Right lobe of liver (tissue), 6 donors: ENCODE results near the gene FBXO10. TPM values are rescaled to one million over a fixed set of nuclear protein-coding genes. Genes with fewer than 3 reads are reported as not detected.

Experiments
- ATAC-seq, 4 donors: fragments of 200-7000 bp; cut with Tn5 transposase; one replicate each; pipeline ENCODE4 v1.9.1; 2020; ENCODE audit warnings: mild to moderate bottlenecking in 4 of 4, moderate library complexity in 4 of 4
- DNase-seq, 3 donors: peaks; one replicate each; pipeline ENCODE4 v3.0.0-alpha.2; 2020
- H3K27ac ChIP-seq, 3 donors: fragments of 200-600 bp; one replicate each; pipeline ENCODE4 v1.8.0; 2022
- H3K27me3 ChIP-seq, 2 donors: fragments of 200-600 bp; one replicate each; pipeline ENCODE4 v1.8.0; 2022
- H3K36me3 ChIP-seq, 4 donors: fragments of 200-600 bp; sonication (generic) in 1 of 4; one replicate each; pipeline versions ENCODE4 v1.5.1 to v1.8.0; 2017 to 2022; ENCODE audit warnings: control low read depth in 1 of 4
- H3K4me1 ChIP-seq, 4 donors: fragments of 200-600 bp; sonication (generic) in 1 of 4; one replicate each; pipeline versions ENCODE4 v1.5.1 to v1.8.0; 2017 to 2022; ENCODE audit warnings: control low read depth in 1 of 4
- H3K4me3 ChIP-seq, 3 donors: fragments of 200-600 bp; one replicate each; pipeline ENCODE4 v1.8.0; 2022
- H3K9me3 ChIP-seq, 4 donors: fragments of 200-600 bp; sonication (generic) in 1 of 4; one replicate each; pipeline versions ENCODE4 v1.5.1 to v1.8.0; 2017 to 2022; ENCODE audit warnings: control low read depth in 1 of 4
- POLR2A ChIP-seq: fragments of 450-650 bp; IDR thresholded peaks from one replicate; pipeline ENCODE4 v1.6.1; 2017; ENCODE audit warnings: antibody characterized with exemption, mild to moderate bottlenecking
- WGBS: methylation state at CpG from one replicate; pipeline ENCODE4 v1.1.6; 2018; ENCODE audit warnings: low coverage, low lambda C conversion rate; ENCODE audit not compliant: insufficient coverage; ENCODE audit errors: missing lambda C conversion rate; 5-methylcytosine and 5-hydroxymethylcytosine counted together
- intact Hi-C, 2 donors: fragments of 100-400 bp; cut with DNase I; formaldehyde crosslinking; loops; one replicate each; pipeline versions ENCODE4 v1.11.2 to v1.14.1; 2022
- total RNA-seq, 6 experiments: library from RNA; depleted of rRNA in 2 of 6; stranded (reverse); fragments of >200 nt in 2 of 6; fragmentation: NEBNext Ultra II Directional in 3 of 6; extraction: Animal tissue kit (Norgen Biotek cat#: 25700) in 3 of 6; gene quantifications; one replicate each; pipeline versions ENCODE4 v1.1.0 to v1.2.4, GENCODE V29; 2016 to 2023
- TF ChIP-seq, protein P1 (sequence below), 4 donors: fragments of 200-600 bp in 3 of 4; fragments of 450-650 bp in 1 of 4; IDR thresholded peaks; one replicate each; pipeline versions ENCODE4 v1.5.1 to v1.8.0; 2016 to 2022; ENCODE audit warnings: antibody characterized with exemption in 4 of 4, mild to moderate bottlenecking in 2 of 4
- donor health status: DM: no; HTN: yes; CAD: no.
- donor health status: DM: no; HTN: no; CAD: no.
- donor health status: DM: no; HTN: no; CAD: no.
- donor health status: DM: no; HTN: yes; CAD: no.
- donor health status: DM: no; HTN: yes; CAD: no.

The FBXO10 gene
- total RNA-seq, 6 experiments from 2014 or later: 2.5 to 5.9 (median 4.0) TPM

DNA sequence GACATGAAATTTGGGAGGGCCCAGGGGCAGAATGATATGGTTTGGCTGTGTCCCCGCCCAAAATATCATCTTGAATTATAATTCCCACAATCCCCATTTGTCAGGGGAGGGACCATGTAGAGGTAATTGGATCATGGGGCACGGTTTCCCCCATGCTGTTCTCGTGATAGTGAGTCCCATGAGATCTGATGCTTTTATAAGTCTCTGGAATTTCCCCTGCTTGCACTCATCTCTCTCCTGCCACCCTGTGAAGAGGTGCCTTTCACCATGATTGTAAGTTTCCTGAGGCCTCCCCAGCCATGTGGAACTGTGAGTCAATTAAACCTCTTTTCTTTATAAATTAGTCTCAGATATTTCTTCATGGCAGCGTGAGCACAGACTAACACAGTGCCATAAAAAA, 11.3 kb downstream of the FBXO10 start:
- no peak overlapping the region for H3K27ac ChIP-seq
- no peak for DNase-seq
- intact Hi-C loops: no loop called here
- no peaks in the 10 kb centered on the region for H3K27me3 ChIP-seq
- H3K9me3 ChIP-seq: no peaks in the 10 kb centered on the region
- no peak for ATAC-seq
- H3K4me3 ChIP-seq: no peak overlapping the region
- H3K36me3 ChIP-seq: no peaks in the 10 kb centered on the region
- H3K4me1 ChIP-seq: no peaks in the 10 kb centered on the region
- no peak for TF ChIP-seq POLR2A
- TF ChIP-seq, protein P1, sequence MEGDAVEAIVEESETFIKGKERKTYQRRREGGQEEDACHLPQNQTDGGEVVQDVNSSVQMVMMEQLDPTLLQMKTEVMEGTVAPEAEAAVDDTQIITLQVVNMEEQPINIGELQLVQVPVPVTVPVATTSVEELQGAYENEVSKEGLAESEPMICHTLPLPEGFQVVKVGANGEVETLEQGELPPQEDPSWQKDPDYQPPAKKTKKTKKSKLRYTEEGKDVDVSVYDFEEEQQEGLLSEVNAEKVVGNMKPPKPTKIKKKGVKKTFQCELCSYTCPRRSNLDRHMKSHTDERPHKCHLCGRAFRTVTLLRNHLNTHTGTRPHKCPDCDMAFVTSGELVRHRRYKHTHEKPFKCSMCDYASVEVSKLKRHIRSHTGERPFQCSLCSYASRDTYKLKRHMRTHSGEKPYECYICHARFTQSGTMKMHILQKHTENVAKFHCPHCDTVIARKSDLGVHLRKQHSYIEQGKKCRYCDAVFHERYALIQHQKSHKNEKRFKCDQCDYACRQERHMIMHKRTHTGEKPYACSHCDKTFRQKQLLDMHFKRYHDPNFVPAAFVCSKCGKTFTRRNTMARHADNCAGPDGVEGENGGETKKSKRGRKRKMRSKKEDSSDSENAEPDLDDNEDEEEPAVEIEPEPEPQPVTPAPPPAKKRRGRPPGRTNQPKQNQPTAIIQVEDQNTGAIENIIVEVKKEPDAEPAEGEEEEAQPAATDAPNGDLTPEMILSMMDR (IDR thresholded peaks at IDR 0.05): no peak
- 96% methylated on average over 4 of the region's 4 CpGs for WGBS

DNA sequence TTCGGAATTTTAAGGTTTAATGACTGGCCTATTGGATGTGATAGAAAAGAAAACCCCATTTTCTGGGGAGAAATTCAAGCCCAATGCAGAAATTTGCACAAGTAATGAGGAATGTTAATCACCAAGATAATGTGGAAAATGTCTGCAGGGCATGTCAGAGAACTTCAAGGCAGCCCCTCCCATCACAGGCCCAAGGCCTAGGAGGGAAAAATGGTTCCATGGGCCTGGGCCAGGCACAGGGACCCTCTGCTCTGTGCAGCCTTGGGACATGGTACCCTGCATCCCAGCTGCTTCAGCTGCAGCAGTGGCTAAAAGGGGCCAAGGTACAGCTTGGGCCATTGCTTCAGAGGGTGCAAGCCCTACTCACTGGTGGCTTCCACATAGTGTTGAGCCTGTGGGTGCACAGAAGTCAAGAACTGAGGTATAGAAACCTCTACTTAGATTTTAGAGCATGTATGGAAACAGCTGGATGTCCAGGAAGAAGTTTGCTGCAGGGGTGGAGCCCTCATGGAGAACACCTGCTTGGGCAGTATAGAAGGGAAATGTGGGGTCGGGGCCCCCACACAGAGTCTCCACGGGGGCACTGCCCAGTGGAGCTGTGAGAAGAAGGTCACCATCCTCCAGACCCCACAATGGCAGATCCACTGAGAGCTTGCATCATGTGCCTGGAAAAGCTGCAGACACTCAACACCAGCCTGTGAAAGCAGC, 12.2 kb downstream of the FBXO10 start:
- no peak overlapping the region for H3K4me3 ChIP-seq
- intact Hi-C loops: no loop called here
- 73% methylated on average over 1 of the region's 3 CpGs for WGBS

DNA sequence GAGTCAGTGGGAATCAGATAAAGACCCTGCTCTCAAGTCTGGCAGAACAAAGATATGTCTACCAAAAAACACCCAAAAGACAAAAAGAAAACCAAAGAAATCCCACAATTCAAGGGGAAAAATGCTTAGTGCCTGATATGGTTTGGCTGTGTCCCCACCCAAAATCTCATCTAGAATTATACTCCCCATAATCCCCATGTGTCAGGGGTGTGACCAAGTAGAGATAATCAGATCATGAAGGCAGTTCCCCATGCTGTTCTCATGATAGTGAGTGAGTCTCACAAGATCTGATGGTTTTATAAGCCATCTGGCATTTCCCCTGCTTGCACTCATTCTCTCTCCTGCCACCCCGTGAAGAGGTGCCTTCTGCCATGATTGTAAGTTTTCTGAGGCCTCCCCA, 13.4 kb downstream of the FBXO10 start:
- intact Hi-C loops: no loop called here
- TF ChIP-seq POLR2A: no peak
- TF ChIP-seq, protein P1 (IDR thresholded peaks at IDR 0.05): no peak
- H3K4me1 ChIP-seq: no peaks in the 10 kb centered on the region
- WGBS: 100% methylated on average over 1 of the region's 1 CpG
- H3K36me3 ChIP-seq: no peaks in the 10 kb centered on the region
- H3K27ac ChIP-seq: no peak overlapping the region
- no peaks in the 10 kb centered on the region for H3K27me3 ChIP-seq
- no peak overlapping the region for H3K4me3 ChIP-seq
- no peak for ATAC-seq
- DNase-seq: no peak
- H3K9me3 ChIP-seq: no peaks in the 10 kb centered on the region

More for the DNA sequence above, 12.2 kb downstream of the FBXO10 start:
- no peaks in the 10 kb centered on the region for H3K4me1 ChIP-seq
- no peaks in the 10 kb centered on the region for H3K36me3 ChIP-seq
- no peak for ATAC-seq
- H3K27ac ChIP-seq: no peak overlapping the region
- no peaks in the 10 kb centered on the region for H3K9me3 ChIP-seq
- DNase-seq: no peak
- no peaks in the 10 kb centered on the region for H3K27me3 ChIP-seq
- TF ChIP-seq POLR2A: no peak
- TF ChIP-seq, protein P1 (IDR thresholded peaks at IDR 0.05): no peak

DNA sequence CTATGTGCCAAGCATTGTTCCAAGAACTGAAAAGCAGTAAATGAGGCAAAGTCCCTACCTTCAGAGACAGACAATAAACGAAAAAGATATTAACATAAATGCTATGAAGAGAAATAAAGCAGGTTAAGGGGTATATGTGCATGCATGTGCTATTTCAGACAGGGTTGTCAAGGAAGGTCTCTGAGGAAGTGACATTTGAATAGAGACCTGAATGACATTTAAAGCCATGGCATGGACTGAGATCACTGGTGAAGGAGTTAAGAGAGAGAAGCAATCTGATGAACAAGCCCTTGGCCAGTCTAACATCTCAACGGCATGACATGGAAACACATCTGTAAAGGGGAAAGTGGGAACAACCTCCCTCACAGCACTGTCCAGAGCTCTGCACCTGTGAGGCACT, 14.5 kb downstream of the FBXO10 start:
- no peaks in the 10 kb centered on the region for H3K27me3 ChIP-seq
- H3K36me3 ChIP-seq: no peaks in the 10 kb centered on the region
- no peaks in the 10 kb centered on the region for H3K4me1 ChIP-seq
- no peak for DNase-seq
- H3K9me3 ChIP-seq: no peaks in the 10 kb centered on the region
- ATAC-seq: no peak
- intact Hi-C loops: no loop called here
- TF ChIP-seq POLR2A: no peak
- TF ChIP-seq, protein P1 (IDR thresholded peaks at IDR 0.05): no peak
- H3K27ac ChIP-seq: no peak overlapping the region
- WGBS: 67% methylated on average over 2 of the region's 2 CpGs
- H3K4me3 ChIP-seq: no peak overlapping the region
